Astrocyte (in vitro differentiated cells and primary cell): ENCODE data around the gene TGIF2. TPM values are rescaled to one million over a fixed set of nuclear protein-coding genes. Genes with fewer than 3 reads are reported as not detected.

Experiments
- DNase-seq: peaks from one replicate; pipeline ENCODE4 v3.0.0-alpha.2; 2010; ENCODE audit warnings: low read depth
- FAIRE-seq: peaks from 2 replicates; lab custom pipeline; 2011; peaks lifted over from hg19 to GRCh38; lab: Jason Lieb, UNC
- H2AFZ ChIP-seq: 2 replicates; pipeline ENCODE4 v1.6.0; 2012; ENCODE audit warnings: low read depth, low read length, inconsistent platforms
- H3K27ac ChIP-seq: 2 replicates; pipeline ENCODE4 v1.5.1; 2011; ENCODE audit warnings: low read depth, low read length, inconsistent platforms
- H3K27me3 ChIP-seq: 2 replicates; pipeline ENCODE4 v1.6.0; 2011; ENCODE audit warnings: low read length, inconsistent platforms; ENCODE audit not compliant: insufficient read depth
- H3K36me3 ChIP-seq: 2 replicates; pipeline ENCODE4 v1.5.1; 2011; ENCODE audit warnings: low read length, inconsistent platforms; ENCODE audit not compliant: insufficient read depth
- H3K4me1 ChIP-seq: 2 replicates; pipeline ENCODE4 v1.5.1; 2011; ENCODE audit warnings: low read length, inconsistent platforms; ENCODE audit not compliant: insufficient read depth
- H3K4me2 ChIP-seq: 2 replicates; pipeline ENCODE4 v1.6.0; 2012; ENCODE audit warnings: low read length, inconsistent platforms
- H3K4me3 ChIP-seq: 2 replicates; pipeline ENCODE4 v1.5.1; 2011; ENCODE audit warnings: low read depth, mild to moderate bottlenecking, low read length, inconsistent platforms; ENCODE audit not compliant: insufficient read depth
- H3K79me2 ChIP-seq: 2 replicates; pipeline ENCODE4 v1.6.0; 2012; ENCODE audit warnings: mild to moderate bottlenecking, low read length, inconsistent platforms; ENCODE audit not compliant: insufficient read depth
- H3K9ac ChIP-seq: 2 replicates; pipeline ENCODE4 v1.6.0; 2012; ENCODE audit warnings: mild to moderate bottlenecking, low read length, inconsistent platforms
- H3K9me3 ChIP-seq: 2 replicates; pipeline ENCODE4 v1.5.1; 2012; ENCODE audit warnings: low read depth, mild to moderate bottlenecking, low read length, inconsistent platforms; ENCODE audit not compliant: insufficient read depth
- H4K20me1 ChIP-seq: 2 replicates; pipeline ENCODE4 v1.6.0; 2012; ENCODE audit warnings: low read length, inconsistent platforms; ENCODE audit not compliant: insufficient read depth
- H3K27ac Mint-ChIP-seq: one replicate; pipeline ENCODE4 v1.8.0; 2021; ENCODE audit warnings: mild to moderate bottlenecking, mixed read lengths; ENCODE audit not compliant: unreplicated experiment
- H3K27me3 Mint-ChIP-seq: one replicate; pipeline ENCODE4 v1.8.0; 2021; ENCODE audit warnings: low read depth, mixed read lengths; ENCODE audit not compliant: unreplicated experiment
- H3K36me3 Mint-ChIP-seq: one replicate; pipeline ENCODE4 v1.8.0; 2021; ENCODE audit warnings: low read depth, mixed read lengths; ENCODE audit not compliant: unreplicated experiment
- H3K4me1 Mint-ChIP-seq: one replicate; pipeline ENCODE4 v1.8.0; 2021; ENCODE audit warnings: low read depth, mixed read lengths; ENCODE audit not compliant: unreplicated experiment
- H3K4me3 Mint-ChIP-seq: one replicate; pipeline ENCODE4 v1.8.0; 2021; ENCODE audit warnings: mild to moderate bottlenecking, moderate library complexity, mixed read lengths; ENCODE audit not compliant: unreplicated experiment
- H3K9me3 Mint-ChIP-seq: one replicate; pipeline ENCODE4 v1.8.0; 2021; ENCODE audit warnings: mild to moderate bottlenecking, mixed read lengths; ENCODE audit not compliant: unreplicated experiment
- EZH2 ChIP-seq: IDR thresholded peaks from 2 replicates; pipeline ENCODE4 v1.6.1; 2012; ENCODE audit warnings: mild to moderate bottlenecking, low read length, inconsistent platforms; ENCODE audit not compliant: insufficient read depth
- total RNA-seq: library from RNA; stranded (reverse); gene quantifications from 2 replicates; pipeline ENCODE4 v1.2.1, GENCODE V29; 2021
- TF ChIP-seq, protein P1 (sequence below): IDR thresholded peaks from 2 replicates; pipeline ENCODE4 v1.5.1; 2011; ENCODE audit warnings: low read depth, mild to moderate bottlenecking, inconsistent platforms, low read length, moderate library complexity; ENCODE audit not compliant: insufficient read depth

Gene TGIF2
- total RNA-seq, 1 donor from 2014 or later, result 24.4 TPM

DNA sequence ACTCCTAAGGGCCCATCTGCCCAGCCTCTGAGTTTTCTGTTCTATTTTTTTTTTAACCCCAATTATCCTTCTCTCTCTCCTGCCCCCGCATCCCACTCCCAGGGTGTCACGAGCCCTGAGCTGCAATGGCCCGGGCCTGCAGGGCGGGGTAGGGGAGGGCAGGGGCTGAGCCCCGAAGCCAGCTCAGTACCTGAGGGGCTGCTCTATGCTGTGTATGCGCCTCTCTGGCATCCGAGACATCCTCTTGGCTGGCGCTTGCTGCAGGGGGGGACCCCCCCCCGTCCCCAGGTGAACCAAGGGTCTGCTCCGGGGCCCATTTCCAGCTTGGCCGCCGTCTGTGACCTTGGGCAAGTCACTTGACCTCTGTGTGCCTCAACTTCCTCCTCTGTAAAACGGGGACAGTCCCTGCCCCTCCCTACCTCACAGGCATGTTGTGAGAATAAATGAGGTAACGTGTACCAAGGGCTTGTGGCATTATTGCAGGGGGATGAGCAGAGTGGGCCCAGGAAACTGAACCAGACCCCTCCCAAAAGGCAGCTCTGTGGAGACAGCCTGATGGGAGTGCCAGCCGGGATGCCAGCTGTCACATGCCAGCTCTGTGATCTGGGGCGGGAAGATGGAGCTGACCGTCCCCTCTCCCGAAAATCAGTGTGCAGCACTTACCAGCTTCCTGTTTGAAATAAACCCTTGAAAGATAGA is 45.1 kb upstream of the TGIF2 start:
- Histone ChIP-seq H3K27ac (no peak overlapping the region), H3K36me3 (peaks cover 46% of the 10 kb centered on the region), H3K4me2 (no peak overlapping the region), H3K4me1 (no peaks in the 10 kb centered on the region), H2AFZ (no peak overlapping the region), H3K4me3 (no peak overlapping the region), H4K20me1 (peaks cover 43% of the 10 kb centered on the region), H3K9ac (no peak overlapping the region), H3K27me3 (no peaks in the 10 kb centered on the region), H3K9me3 (no peaks in the 10 kb centered on the region), H3K79me2 (peaks cover 8% of the 10 kb centered on the region)
- H3K36me3 Mint-ChIP-seq, result peaks cover 21% of the 10 kb centered on the region
- no peaks in the 10 kb centered on the region for H3K27me3 Mint-ChIP-seq
- H3K9me3 Mint-ChIP-seq, result no peaks in the 10 kb centered on the region
- FAIRE-seq, result no peak
- no peak overlapping the region for H3K4me3 Mint-ChIP-seq
- no peak overlapping the region for H3K27ac Mint-ChIP-seq
- TF ChIP-seq, protein P1, sequence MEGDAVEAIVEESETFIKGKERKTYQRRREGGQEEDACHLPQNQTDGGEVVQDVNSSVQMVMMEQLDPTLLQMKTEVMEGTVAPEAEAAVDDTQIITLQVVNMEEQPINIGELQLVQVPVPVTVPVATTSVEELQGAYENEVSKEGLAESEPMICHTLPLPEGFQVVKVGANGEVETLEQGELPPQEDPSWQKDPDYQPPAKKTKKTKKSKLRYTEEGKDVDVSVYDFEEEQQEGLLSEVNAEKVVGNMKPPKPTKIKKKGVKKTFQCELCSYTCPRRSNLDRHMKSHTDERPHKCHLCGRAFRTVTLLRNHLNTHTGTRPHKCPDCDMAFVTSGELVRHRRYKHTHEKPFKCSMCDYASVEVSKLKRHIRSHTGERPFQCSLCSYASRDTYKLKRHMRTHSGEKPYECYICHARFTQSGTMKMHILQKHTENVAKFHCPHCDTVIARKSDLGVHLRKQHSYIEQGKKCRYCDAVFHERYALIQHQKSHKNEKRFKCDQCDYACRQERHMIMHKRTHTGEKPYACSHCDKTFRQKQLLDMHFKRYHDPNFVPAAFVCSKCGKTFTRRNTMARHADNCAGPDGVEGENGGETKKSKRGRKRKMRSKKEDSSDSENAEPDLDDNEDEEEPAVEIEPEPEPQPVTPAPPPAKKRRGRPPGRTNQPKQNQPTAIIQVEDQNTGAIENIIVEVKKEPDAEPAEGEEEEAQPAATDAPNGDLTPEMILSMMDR, result no peak
- TF ChIP-seq EZH2, result no peak
- no peak for DNase-seq
- H3K4me1 Mint-ChIP-seq, result no peaks in the 10 kb centered on the region

DNA sequence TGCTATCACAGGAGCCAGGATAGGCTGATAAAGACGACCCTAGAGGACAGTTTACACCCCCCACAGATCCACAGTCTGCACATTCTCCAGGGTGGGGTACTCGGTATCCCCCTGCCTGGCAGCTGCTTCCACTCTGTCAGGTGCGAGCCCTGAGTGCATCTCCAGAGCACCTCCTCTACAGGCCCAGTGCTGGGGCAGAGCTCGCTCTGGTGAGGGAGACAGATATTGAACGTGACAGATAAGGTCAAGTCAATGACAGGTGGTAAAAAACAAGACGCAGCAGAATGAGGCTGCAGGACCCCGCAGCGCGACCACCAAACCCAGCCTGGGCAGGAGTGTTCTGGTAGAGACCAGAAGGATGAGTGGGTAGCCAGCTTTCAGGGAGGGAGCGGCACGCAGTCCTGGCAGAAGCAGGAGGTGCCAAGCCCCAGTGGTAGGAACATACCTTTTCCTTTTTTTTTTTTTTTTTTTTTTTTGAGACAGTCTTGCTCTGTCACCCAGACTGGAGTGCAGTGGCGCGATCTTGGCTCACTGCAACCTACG is 44.5 kb upstream of the TGIF2 start:
- no peak overlapping the region for H3K4me2 ChIP-seq
- H3K4me1 Mint-ChIP-seq, result no peaks in the 10 kb centered on the region
- no peak for FAIRE-seq
- DNase-seq, result no peak
- no peak overlapping the region for H3K4me3 Mint-ChIP-seq
- H3K9me3 Mint-ChIP-seq, result no peaks in the 10 kb centered on the region
- H4K20me1 ChIP-seq, result peaks cover 38% of the 10 kb centered on the region
- no peaks in the 10 kb centered on the region for H3K27me3 Mint-ChIP-seq
- H3K79me2 ChIP-seq, result peaks cover 5% of the 10 kb centered on the region
- no peaks in the 10 kb centered on the region for H3K4me1 ChIP-seq
- no peak overlapping the region for H3K9ac ChIP-seq
- H3K27me3 ChIP-seq, result no peaks in the 10 kb centered on the region
- peaks cover 19% of the 10 kb centered on the region for H3K36me3 Mint-ChIP-seq
- TF ChIP-seq EZH2, result no peak
- TF ChIP-seq, protein P1, result no peak
- no peak overlapping the region for H2AFZ ChIP-seq
- H3K27ac Mint-ChIP-seq, result no peak overlapping the region
- peaks cover 43% of the 10 kb centered on the region for H3K36me3 ChIP-seq
- no peaks in the 10 kb centered on the region for H3K9me3 ChIP-seq
- no peak overlapping the region for H3K4me3 ChIP-seq
- H3K27ac ChIP-seq, result no peak overlapping the region

DNA sequence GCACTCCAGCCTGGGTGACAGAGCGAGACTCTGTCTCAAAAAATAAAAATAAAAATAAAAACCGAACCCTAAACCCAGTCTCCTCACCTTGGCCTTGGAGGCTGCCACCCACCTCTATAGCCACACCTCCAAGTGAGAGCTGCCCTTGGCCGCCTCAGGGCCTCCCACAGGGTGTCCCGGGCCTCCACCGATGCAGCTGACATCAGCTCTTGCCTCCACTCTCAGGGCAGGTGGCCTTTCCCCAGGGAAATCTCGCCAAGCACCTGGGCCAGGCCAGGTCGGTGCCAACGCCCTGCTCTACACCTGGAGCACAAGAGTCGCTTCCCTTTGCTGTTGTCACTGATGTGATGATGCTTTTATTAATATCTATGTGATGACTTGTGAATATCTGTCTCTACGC is 41.0 kb upstream of the TGIF2 start:
- H3K27ac ChIP-seq, result no peak overlapping the region
- no peak overlapping the region for H3K4me2 ChIP-seq
- H3K36me3 ChIP-seq, result peaks cover 19% of the 10 kb centered on the region
- no peaks in the 10 kb centered on the region for H3K9me3 Mint-ChIP-seq
- H3K4me1 Mint-ChIP-seq, result no peaks in the 10 kb centered on the region
- H3K79me2 ChIP-seq, result no peaks in the 10 kb centered on the region
- H3K27me3 Mint-ChIP-seq, result no peaks in the 10 kb centered on the region
- H3K4me3 Mint-ChIP-seq, result no peak overlapping the region
- peaks cover 17% of the 10 kb centered on the region for H4K20me1 ChIP-seq
- H2AFZ ChIP-seq, result no peak overlapping the region
- H3K9ac ChIP-seq, result no peak overlapping the region
- FAIRE-seq, result no peak
- TF ChIP-seq EZH2, result no peak
- TF ChIP-seq, protein P1, result no peak
- H3K27me3 ChIP-seq, result no peaks in the 10 kb centered on the region
- no peaks in the 10 kb centered on the region for H3K9me3 ChIP-seq
- no peak overlapping the region for H3K4me3 ChIP-seq
- H3K4me1 ChIP-seq, result no peaks in the 10 kb centered on the region
- H3K27ac Mint-ChIP-seq, result no peak overlapping the region
- DNase-seq, result no peak
- peaks cover 11% of the 10 kb centered on the region for H3K36me3 Mint-ChIP-seq
